HUDEP-2 (cell line): Measurements from ENCODE around the gene LAMC3.
A peak's percentile ranks its signal among the peaks of the same experiment; 100 is the strongest.
"Not testable (repeated sequence)": the region's sequence is repeated elsewhere in the genome, so short reads cannot be mapped to it uniquely, and the experiment has no call there.

Experiments
- DNase-seq, 76 experiments: peaks; one replicate each; lab custom pipeline; 2025; ENCODE audit not compliant: unreplicated experiment in 76 of 76; lab: John Stamatoyannopoulos, UW

Gene LAMC3

GRCh38 chr9:131111854-131112311 lies 102.9 kb downstream of the LAMC3 start:
- no peak for DNase-seq

- DNase-seq = no peak
Observed at GRCh38 chr9:131112374-131113154, 103.6 kb downstream of the LAMC3 start.

GRCh38 chr9:131113655-131114054 lies 104.7 kb downstream of the LAMC3 start:
- no peak for DNase-seq

- no peak for DNase-seq
Observed at GRCh38 chr9:131114084-131114535, 105.1 kb downstream of the LAMC3 start.

- not testable (repeated sequence) for DNase-seq
Observed at GRCh38 chr9:131115360-131115742, 106.4 kb downstream of the LAMC3 start.

GRCh38 chr9:131116281-131117120 lies 107.5 kb downstream of the LAMC3 start:
- DNase-seq = no peak

GRCh38 chr9:131117121-131117761 lies 108.3 kb downstream of the LAMC3 start:
- no peak for DNase-seq

GRCh38 chr9:131117762-131118145 lies 108.8 kb downstream of the LAMC3 start:
- DNase-seq = no peak

GRCh38 chr9:131119600-131119999 lies 110.6 kb downstream of the LAMC3 start:
- no peak for DNase-seq

- DNase-seq = no peak
Observed at GRCh38 chr9:131120620-131121228, 111.8 kb downstream of the LAMC3 start.

- DNase-seq = peak in 8 of 76 experiments; percentile 5 to 31 (median 8)
Observed at GRCh38 chr9:131121346-131121745, 112.4 kb downstream of the LAMC3 start.

- DNase-seq = no peak
Observed at GRCh38 chr9:131122158-131122557, 113.2 kb downstream of the LAMC3 start.

GRCh38 chr9:131125038-131125287 lies 116.0 kb downstream of the LAMC3 start:
- no peak for DNase-seq

GRCh38 chr9:131125288-131126058 lies 116.5 kb downstream of the LAMC3 start, which contains the start of gene NUP214:
Gene NUP214 (plus strand): TSS chr9:131125586. CDS start chr9:131125705, 119 bp downstream.
- peak in 75 of 76 experiments; percentile 39 to 98 (median 95) for DNase-seq

GRCh38 chr9:131126059-131126426 lies 117.1 kb downstream of the LAMC3 start:
- DNase-seq = no peak

- DNase-seq = no peak
Observed at GRCh38 chr9:131129183-131129582, 120.2 kb downstream of the LAMC3 start.

- no peak for DNase-seq
Observed at GRCh38 chr9:131138676-131139075, 129.7 kb downstream of the LAMC3 start.

GRCh38 chr9:131140112-131140511 lies 131.1 kb downstream of the LAMC3 start:
- DNase-seq = no peak

- no peak for DNase-seq
Observed at GRCh38 chr9:131140550-131140949, 131.6 kb downstream of the LAMC3 start.

GRCh38 chr9:131142160-131142559 lies 133.2 kb downstream of the LAMC3 start:
- DNase-seq = no peak
